GM12892 (cell line): Measurements from ENCODE around the gene CALCOCO2.

Source experiments
- POLR2A ChIP-seq: IDR thresholded peaks from 2 replicates; pipeline ENCODE4 v1.6.1; 2011; ENCODE audit warnings: low read depth, low read length, control low read depth
- POLR2AphosphoS5 ChIP-seq: IDR thresholded peaks from 2 replicates; pipeline ENCODE4 v1.6.1; 2011; ENCODE audit warnings: low read depth, low read length, control low read depth

GRCh38 chr17:48816774-48817590 is 13.9 kb upstream of the CALCOCO2 start, which contains the start of gene TTLL6:
- TF ChIP-seq POLR2A (no peak), POLR2AphosphoS5 (no peak)
